Measurements from ENCODE around the gene ARHGAP32.

Gene ARHGAP32

GRCh38 chr11:128970598-128971190 is 221.4 kb downstream of the ARHGAP32 start:
- H3K79me2 ChIP-seq (ENCODE audit: insufficient read depth, low read length) = no peaks in the 10 kb centered on the region
- H3K4me2 ChIP-seq (ENCODE audit: low read depth, low read length, poor library complexity, severe bottlenecking) = no peak overlapping the region
- no peaks in the 10 kb centered on the region for H3K9me3 ChIP-seq (ENCODE audit: insufficient read depth, low read length)
- H3K9ac ChIP-seq (ENCODE audit: low read length) = no peak overlapping the region
- H4K20me1 ChIP-seq (ENCODE audit: low read depth, low read length) = no peaks in the 10 kb centered on the region
- no peak overlapping the region for H3K4me3 ChIP-seq (ENCODE audit: insufficient read depth, low read length, poor library complexity, severe bottlenecking)
- no peaks in the 10 kb centered on the region for H3K27me3 ChIP-seq (ENCODE audit: low read length)
- no peak overlapping the region for H3K27ac ChIP-seq (ENCODE audit: low read depth, low read length)
- no peaks in the 10 kb centered on the region for H3F3A ChIP-seq (ENCODE audit: insufficient read depth)
- no peak overlapping the region for H2AFZ ChIP-seq (ENCODE audit: low read depth, low read length, severe bottlenecking)
- TF ChIP-seq EZH2phosphoT487 (conservative IDR thresholded peaks at IDR 0.05; ENCODE audit: low read length) = no peak
- TF ChIP-seq, protein P1, sequence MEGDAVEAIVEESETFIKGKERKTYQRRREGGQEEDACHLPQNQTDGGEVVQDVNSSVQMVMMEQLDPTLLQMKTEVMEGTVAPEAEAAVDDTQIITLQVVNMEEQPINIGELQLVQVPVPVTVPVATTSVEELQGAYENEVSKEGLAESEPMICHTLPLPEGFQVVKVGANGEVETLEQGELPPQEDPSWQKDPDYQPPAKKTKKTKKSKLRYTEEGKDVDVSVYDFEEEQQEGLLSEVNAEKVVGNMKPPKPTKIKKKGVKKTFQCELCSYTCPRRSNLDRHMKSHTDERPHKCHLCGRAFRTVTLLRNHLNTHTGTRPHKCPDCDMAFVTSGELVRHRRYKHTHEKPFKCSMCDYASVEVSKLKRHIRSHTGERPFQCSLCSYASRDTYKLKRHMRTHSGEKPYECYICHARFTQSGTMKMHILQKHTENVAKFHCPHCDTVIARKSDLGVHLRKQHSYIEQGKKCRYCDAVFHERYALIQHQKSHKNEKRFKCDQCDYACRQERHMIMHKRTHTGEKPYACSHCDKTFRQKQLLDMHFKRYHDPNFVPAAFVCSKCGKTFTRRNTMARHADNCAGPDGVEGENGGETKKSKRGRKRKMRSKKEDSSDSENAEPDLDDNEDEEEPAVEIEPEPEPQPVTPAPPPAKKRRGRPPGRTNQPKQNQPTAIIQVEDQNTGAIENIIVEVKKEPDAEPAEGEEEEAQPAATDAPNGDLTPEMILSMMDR (IDR thresholded peaks at IDR 0.05; ENCODE audit: insufficient read depth, low read length, poor library complexity, severe bottlenecking) = no peak
- H3K36me3 ChIP-seq (ENCODE audit: low read length) = no peaks in the 10 kb centered on the region
- H3K9me2 ChIP-seq (replicated peaks; ENCODE audit: insufficient read depth, low read length) = no peaks in the 10 kb centered on the region

GRCh38 chr11:128968916-128969315 is 223.2 kb downstream of the ARHGAP32 start:
- Histone ChIP-seq H3K36me3 (ENCODE audit: low read length) (no peaks in the 10 kb centered on the region), H3K4me2 (ENCODE audit: low read depth, low read length, poor library complexity, severe bottlenecking) (no peak overlapping the region), H2AFZ (ENCODE audit: low read depth, low read length, severe bottlenecking) (no peak overlapping the region), H3K79me2 (ENCODE audit: insufficient read depth, low read length) (no peaks in the 10 kb centered on the region), H4K20me1 (ENCODE audit: low read depth, low read length) (no peaks in the 10 kb centered on the region), H3F3A (ENCODE audit: insufficient read depth) (no peaks in the 10 kb centered on the region), H3K4me3 (ENCODE audit: insufficient read depth, low read length, poor library complexity, severe bottlenecking) (no peak overlapping the region), H3K9ac (ENCODE audit: low read length) (no peak overlapping the region), H3K9me2 (replicated peaks; ENCODE audit: insufficient read depth, low read length) (no peaks in the 10 kb centered on the region), H3K9me3 (ENCODE audit: insufficient read depth, low read length) (no peaks in the 10 kb centered on the region), H3K27me3 (ENCODE audit: low read length) (no peaks in the 10 kb centered on the region), H3K27ac (ENCODE audit: low read depth, low read length) (no peak overlapping the region)
- TF ChIP-seq EZH2phosphoT487 (conservative IDR thresholded peaks at IDR 0.05; ENCODE audit: low read length) = no peak
- TF ChIP-seq, protein P1 (IDR thresholded peaks at IDR 0.05; ENCODE audit: insufficient read depth, low read length, poor library complexity, severe bottlenecking) = no peak

DNA sequence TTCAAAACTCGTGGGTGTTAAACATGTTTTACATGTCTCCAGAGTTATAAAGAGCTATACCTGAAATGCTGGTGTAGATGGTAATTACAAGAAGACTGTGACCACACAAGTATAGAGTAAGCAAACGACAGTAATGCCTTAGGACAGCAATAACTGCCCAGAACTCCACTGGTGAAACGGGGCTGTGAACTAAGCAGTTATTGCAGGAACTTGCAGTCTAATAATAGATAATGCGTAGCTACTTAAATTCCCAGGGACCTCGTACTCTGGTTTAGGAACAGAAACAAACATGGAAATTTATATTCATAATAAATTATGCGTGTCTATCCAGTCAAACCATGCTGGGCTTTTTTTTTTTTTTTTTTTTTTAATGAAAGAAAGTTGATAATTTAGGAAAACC is 224.5 kb downstream of the ARHGAP32 start:
- H2AFZ ChIP-seq (ENCODE audit: low read depth, low read length, severe bottlenecking) = no peak overlapping the region
- no peaks in the 10 kb centered on the region for H3K36me3 ChIP-seq (ENCODE audit: low read length)
- no peak overlapping the region for H3K4me3 ChIP-seq (ENCODE audit: insufficient read depth, low read length, poor library complexity, severe bottlenecking)
- no peak for TF ChIP-seq EZH2phosphoT487 (conservative IDR thresholded peaks at IDR 0.05; ENCODE audit: low read length)
- TF ChIP-seq, protein P1 (IDR thresholded peaks at IDR 0.05; ENCODE audit: insufficient read depth, low read length, poor library complexity, severe bottlenecking) = no peak
- no peak overlapping the region for H3K27ac ChIP-seq (ENCODE audit: low read depth, low read length)
- no peaks in the 10 kb centered on the region for H3F3A ChIP-seq (ENCODE audit: insufficient read depth)
- H3K27me3 ChIP-seq (ENCODE audit: low read length) = no peaks in the 10 kb centered on the region
- no peaks in the 10 kb centered on the region for H4K20me1 ChIP-seq (ENCODE audit: low read depth, low read length)
- no peaks in the 10 kb centered on the region for H3K79me2 ChIP-seq (ENCODE audit: insufficient read depth, low read length)
- no peaks in the 10 kb centered on the region for H3K9me2 ChIP-seq (replicated peaks; ENCODE audit: insufficient read depth, low read length)
- no peaks in the 10 kb centered on the region for H3K9me3 ChIP-seq (ENCODE audit: insufficient read depth, low read length)
- no peak overlapping the region for H3K9ac ChIP-seq (ENCODE audit: low read length)
- H3K4me2 ChIP-seq (ENCODE audit: low read depth, low read length, poor library complexity, severe bottlenecking) = no peak overlapping the region
